H1 (cell line): Measurements from ENCODE around the gene GALNT11. TPM values are rescaled to one million over a fixed set of nuclear protein-coding genes. Genes with fewer than 3 reads are reported as not detected.

ENCODE experiments used
- CTCF ChIA-PET: fragments of 300-600 bp; sonication (Branson Sonifier 250); formaldehyde crosslinking; loops from one replicate; lab custom pipeline; 2021; ENCODE audit not compliant: partially characterized antibody; lab: Charles Lee
- POLR2A ChIA-PET: fragments of 300-600 bp; sonication (Branson Sonifier 250); formaldehyde crosslinking; loops from one replicate; lab custom pipeline; 2021; ENCODE audit warnings: inconsistent platforms; ENCODE audit not compliant: partially characterized antibody; lab: Charles Lee
- DNase-seq, 2 experiments: peaks; one replicate each; pipeline versions ENCODE4 v3.0.0 to v3.0.0-alpha.2; 2010 to 2022; ENCODE audit warnings: low spot score in 2 of 2, low read depth in 1 of 2, mixed read lengths in 1 of 2
- FAIRE-seq: peaks from 2 replicates; lab custom pipeline; 2011; peaks lifted over from hg19 to GRCh38; lab: Jason Lieb, UNC
- H2AFZ ChIP-seq: 2 replicates; pipeline ENCODE4 v1.8.1; 2012; ENCODE audit warnings: low read length, inconsistent platforms
- H2AK5ac ChIP-seq: 2 replicates; pipeline ENCODE4 v1.6.1; 2013; ENCODE audit warnings: low read depth, low read length
- H2BK120ac ChIP-seq: replicated peaks from 2 replicates; pipeline ENCODE3; 2013; ENCODE audit warnings: low read depth, low read length, inconsistent platforms
- H2BK12ac ChIP-seq: 2 replicates; pipeline ENCODE4 v1.6.1; 2013; ENCODE audit warnings: low read depth, low read length
- H2BK15ac ChIP-seq: 2 replicates; pipeline ENCODE4 v1.6.1; 2013; ENCODE audit warnings: low read length
- H2BK20ac ChIP-seq: 2 replicates; pipeline ENCODE4 v1.6.1; 2013; ENCODE audit warnings: low read length
- H2BK5ac ChIP-seq: 2 replicates; pipeline ENCODE4 v1.6.1; 2013; ENCODE audit warnings: low read depth, low read length
- H3K14ac ChIP-seq: 2 replicates; pipeline ENCODE4 v1.6.1; 2013; ENCODE audit warnings: inconsistent platforms; ENCODE audit not compliant: insufficient read length
- H3K18ac ChIP-seq: 2 replicates; pipeline ENCODE4 v1.6.1; 2013; ENCODE audit warnings: low read length; ENCODE audit errors: extremely low read depth
- H3K23ac ChIP-seq: 2 replicates; pipeline ENCODE4 v1.6.1; 2013; ENCODE audit warnings: inconsistent platforms; ENCODE audit not compliant: insufficient read length
- H3K23me2 ChIP-seq: 2 replicates; pipeline ENCODE4 v1.6.1; 2013; ENCODE audit warnings: low read depth, low read length
- H3K27ac ChIP-seq: 2 replicates; pipeline ENCODE4 v1.6.1; 2011; ENCODE audit warnings: low read depth, low read length, inconsistent platforms
- H3K27me3 ChIP-seq, 4 experiments: replicated peaks in 1 of 4; 1 replicate in 1 of 4; 2 replicates in 3 of 4; pipeline versions ENCODE4 v1.6.1 to v1.8.1; 2011 to 2013; ENCODE audit warnings: low read length in 3 of 4, mild to moderate bottlenecking in 3 of 4, inconsistent platforms in 2 of 4, mixed read lengths in 2 of 4, moderate library complexity in 1 of 4; ENCODE audit not compliant: control insufficient read depth in 3 of 4, insufficient read depth in 3 of 4; ENCODE audit errors: extremely low read depth in 1 of 4
- H3K36me3 ChIP-seq, 4 experiments: 2 replicates each; pipeline versions ENCODE4 v1.6.1 to v1.8.1; 2011 to 2013; ENCODE audit warnings: mild to moderate bottlenecking in 4 of 4, low read length in 3 of 4, moderate library complexity in 2 of 4, control low read depth in 1 of 4, inconsistent platforms in 1 of 4; ENCODE audit not compliant: insufficient read depth in 4 of 4, control insufficient read depth in 2 of 4
- H3K4ac ChIP-seq: replicated peaks from 2 replicates; pipeline ENCODE3; 2013; ENCODE audit warnings: low read length, low read depth, mixed read lengths, inconsistent platforms; ENCODE audit not compliant: insufficient read length
- H3K4me1 ChIP-seq, 4 experiments: replicated peaks in 1 of 4; 1 replicate in 1 of 4; 2 replicates in 3 of 4; pipeline versions ENCODE4 v1.6.1 to v1.8.1; 2011 to 2013; ENCODE audit warnings: low read length in 3 of 4, inconsistent platforms in 2 of 4, mixed read lengths in 1 of 4; ENCODE audit not compliant: insufficient read depth in 4 of 4, control insufficient read depth in 3 of 4
- H3K4me2 ChIP-seq, 2 experiments: 2 replicates each; pipeline versions ENCODE4 v1.6.1 to v1.8.1; 2011 to 2013; ENCODE audit warnings: low read depth in 2 of 2, low read length in 2 of 2, control low read depth in 1 of 2, inconsistent platforms in 1 of 2, mild to moderate bottlenecking in 1 of 2; ENCODE audit not compliant: insufficient read depth in 1 of 2
- H3K4me3 ChIP-seq, 4 experiments: fragments of 200-600, 300-600 bp in 1 of 4; sonication (generic), shearing (Covaris generic), sonication (Bioruptor Twin) in 1 of 4; 2 replicates each; pipeline versions ENCODE4 v1.5.1 to v1.8.1; 2011 to 2016; ENCODE audit warnings: low read length in 4 of 4, low read depth in 3 of 4, control low read depth in 2 of 4, inconsistent platforms in 2 of 4, mild to moderate bottlenecking in 2 of 4, mixed read lengths in 1 of 4, moderate library complexity in 1 of 4; ENCODE audit not compliant: insufficient read depth in 2 of 4; ENCODE audit errors: extremely low read depth in 1 of 4
- H3K56ac ChIP-seq: replicated peaks from 2 replicates; pipeline ENCODE3; 2013; ENCODE audit warnings: low read depth, mild to moderate bottlenecking, mixed read lengths, low read length, inconsistent platforms; ENCODE audit not compliant: insufficient read length
- H3K79me1 ChIP-seq: 2 replicates; pipeline ENCODE4 v1.6.1; 2013; ENCODE audit warnings: low read depth, low read length, control low read depth
- H3K79me2 ChIP-seq, 2 experiments: 2 replicates each; pipeline versions ENCODE4 v1.6.1 to v1.8.1; 2012 to 2013; ENCODE audit warnings: low read length in 2 of 2, mild to moderate bottlenecking in 2 of 2, inconsistent platforms in 1 of 2; ENCODE audit not compliant: insufficient read depth in 2 of 2, control insufficient read depth in 1 of 2
- H3K9ac ChIP-seq, 4 experiments: replicated peaks in 1 of 4; 1 replicate in 1 of 4; 2 replicates in 3 of 4; pipeline versions ENCODE4 v1.6.1 to v1.8.1; 2011 to 2013; ENCODE audit warnings: low read depth in 3 of 4, low read length in 3 of 4, control low read depth in 2 of 4, mild to moderate bottlenecking in 2 of 4, moderate library complexity in 2 of 4, inconsistent platforms in 1 of 4; ENCODE audit errors: extremely low read depth in 1 of 4
- H3K9me3 ChIP-seq, 2 experiments: 2 replicates each; pipeline versions ENCODE4 v1.6.1 to v1.8.1; 2012 to 2013; ENCODE audit warnings: mild to moderate bottlenecking in 2 of 2, moderate library complexity in 2 of 2, control low read depth in 1 of 2, inconsistent platforms in 1 of 2, low read depth in 1 of 2, low read length in 1 of 2, mixed read lengths in 1 of 2; ENCODE audit not compliant: insufficient read depth in 2 of 2
- H4K20me1 ChIP-seq, 2 experiments: replicated peaks in 1 of 2; 2 replicates each; pipeline versions ENCODE3 to v1.8.1; 2011 to 2013; ENCODE audit warnings: inconsistent platforms in 2 of 2, low read length in 2 of 2, mild to moderate bottlenecking in 1 of 2; ENCODE audit not compliant: insufficient read depth in 2 of 2, control insufficient read depth in 1 of 2
- H4K5ac ChIP-seq: 2 replicates; pipeline ENCODE4 v1.6.1; 2013; ENCODE audit warnings: low read length, low read depth, mixed read lengths, inconsistent platforms; ENCODE audit not compliant: insufficient read length
- H4K8ac ChIP-seq: 2 replicates; pipeline ENCODE4 v1.8.0; 2013; ENCODE audit warnings: mild to moderate bottlenecking, moderate library complexity, low read length, inconsistent platforms; ENCODE audit not compliant: insufficient read depth; ENCODE audit errors: extremely low read depth
- H4K91ac ChIP-seq: replicated peaks from 2 replicates; pipeline ENCODE3; 2013; ENCODE audit warnings: low read length, mixed read lengths, inconsistent platforms; ENCODE audit not compliant: insufficient read length
- ATF3 ChIP-seq: IDR thresholded peaks from 2 replicates; pipeline ENCODE4 v1.6.1; 2011; ENCODE audit warnings: low read depth, mild to moderate bottlenecking, low read length; ENCODE audit not compliant: insufficient read depth
- CBX5 ChIP-seq: fragments of 300-800, 300-1000 bp; sonication (generic); IDR thresholded peaks from 2 replicates; pipeline ENCODE4 v1.7.1; 2016; ENCODE audit warnings: antibody characterized with exemption, low read length, low read depth
- EZH2 ChIP-seq: fragments of 200-600 bp; sonication (generic); IDR thresholded peaks from 2 replicates; pipeline ENCODE4 v1.7.1; 2012; ENCODE audit warnings: low read depth, mild to moderate bottlenecking, moderate library complexity, low read length, inconsistent platforms; ENCODE audit not compliant: severe bottlenecking
- MAX ChIP-seq: IDR thresholded peaks from 2 replicates; pipeline ENCODE4 v1.6.1; 2012; ENCODE audit warnings: inconsistent platforms
- POLR2A ChIP-seq, 2 experiments: IDR thresholded peaks; 1 replicate in 1 of 2; 2 replicates in 1 of 2; pipeline ENCODE4 v1.6.1; 2011; ENCODE audit warnings: low read depth in 2 of 2, low read length in 2 of 2, mild to moderate bottlenecking in 2 of 2; ENCODE audit errors: control extremely low read depth in 1 of 2
- TAF1 ChIP-seq: IDR thresholded peaks from 2 replicates; pipeline ENCODE4 v1.6.1; 2011; ENCODE audit warnings: mild to moderate bottlenecking, low read depth, low read length
- TCF12 ChIP-seq: IDR thresholded peaks from 2 replicates; pipeline ENCODE4 v1.6.1; 2011; ENCODE audit warnings: low read depth, mild to moderate bottlenecking, low read length
- TEAD4 ChIP-seq: IDR thresholded peaks from 2 replicates; pipeline ENCODE4 v1.6.1; 2012; ENCODE audit warnings: low read depth, low read length, inconsistent platforms, mixed read lengths
- USF2 ChIP-seq: IDR thresholded peaks from 2 replicates; pipeline ENCODE4 v1.6.1; 2011; ENCODE audit warnings: low read length, improper control_type of control experiment
- WGBS, 2 experiments: shearing (Covaris generic) in 1 of 2; methylation state at CpG; one replicate each; pipeline versions ENCODE4 v1.1.6 to v1.1.7; 2013 to 2015; ENCODE audit warnings: low lambda C conversion rate in 2 of 2, mixed read lengths in 2 of 2, inconsistent platforms in 1 of 2, low coverage in 1 of 2, missing lambda C conversion rate in 1 of 2; ENCODE audit not compliant: insufficient replicate concordance in 2 of 2, insufficient coverage in 1 of 2, insufficient read length in 1 of 2; ENCODE audit errors: extremely low coverage in 1 of 2, missing lambda C conversion rate in 1 of 2; 5-methylcytosine and 5-hydroxymethylcytosine counted together
- polyA plus RNA-seq, 7 experiments: library from polyadenylated mRNA; depleted of rRNA in 3 of 7; stranded (reverse) in 5 of 7; unstranded in 2 of 7; fragments of >200 nt in 5 of 7; fragments of 200-250 nt in 2 of 7; gene quantifications; 1 replicate in 5 of 7; 2 replicates in 1 of 7; 4 replicates in 1 of 7; pipeline versions ENCODE4 v1.2.1 to v1.2.3, GENCODE V29; 2011 to 2013; ENCODE audit warnings: missing spikeins in 2 of 7, mixed read lengths in 2 of 7
- total RNA-seq: library from RNA; stranded (reverse); fragmentation: NEBNext Ultra II Directional; extraction: Animal tissue kit (Norgen Biotek cat#: 25700); gene quantifications from 2 replicates; pipeline ENCODE4 v1.2.1, GENCODE V29; 2021

The GALNT11 gene
- total and polyA plus RNA-seq, 2 of the 8 experiments (the other 6 are each of a cell fraction or from before 2014, with no cell fraction given), result 20.5 to 23.2 TPM

- Histone ChIP-seq H3K9ac (no peak overlapping the region), H3K79me2 (no peaks in the 10 kb centered on the region), H3K18ac (no peak overlapping the region), H3K9me3 (no peaks in the 10 kb centered on the region), H2BK15ac (no peak overlapping the region), H2BK20ac (no peak overlapping the region), H4K8ac (no peak overlapping the region; the same call in 1 of the 2 replicates), H3K4ac (no peak overlapping the region), H3K4me2 (no peak overlapping the region), H3K27ac (no peak overlapping the region), H2AFZ (no peak overlapping the region), H2BK120ac (no peak overlapping the region), H3K36me3 (peaks cover 4 to 52% (median 32%) of the 10 kb centered on the region in 4 experiments; a peak in 7 of 8 replicates), H3K79me1 (no peaks in the 10 kb centered on the region), H4K20me1 (peaks cover 2% of the 10 kb centered on the region in 2 experiments), H2BK12ac (no peak overlapping the region), H3K23me2 (no peaks in the 10 kb centered on the region), H3K4me3 (no peak overlapping the region), H3K4me1 (no peaks in the 10 kb centered on the region), H2BK5ac (no peak overlapping the region), H3K23ac (no peak overlapping the region), H3K27me3 (no peaks in the 10 kb centered on the region), H2AK5ac (no peak overlapping the region), H4K5ac (no peak overlapping the region), H4K91ac (no peak overlapping the region), H3K56ac (no peak overlapping the region), H3K14ac (no peak overlapping the region)
- WGBS, 2 experiments, result 97% methylated on average over 6 of the region's 6 CpGs; no CpG with 5 or more reads in 1 of the 2 experiments
- DNase-seq, result no peak
- TF ChIP-seq USF2 (no peak), POLR2A (IDR thresholded peaks at IDR 0.05; ENCODE audit: control extremely low read depth in 1 of 2, low read depth in 2 of 2, low read length in 2 of 2) (no peak), ATF3 (no peak), TAF1 (no peak), MAX (no peak), CBX5 (no peak), EZH2 (no peak), TCF12 (no peak), TEAD4 (no peak)
- ChIA-PET CTCF (interaction anchor here (0.6 kb wide), 1 partner anchor 45 kb away, joined by 3 read pairs; no protein-coding TSS in a partner anchor), POLR2A (no interaction called here)
- no peak for FAIRE-seq
These were observed 94.7 kb downstream of the GALNT11 start for GRCh38 chr7:152120210-152120609.
